Stimulated activated CD4-positive, alpha-beta T cell treated with anti-CD3 and anti-CD28 coated beads, Interleukin-12 subunit alpha, Interleukin-12 subunit beta, amount 100 ng/mL, for 48 hours (primary cell): ENCODE measurements around the gene ME1.
"Not testable (repeated sequence)": the region's sequence is repeated elsewhere in the genome, so short reads cannot be mapped to it uniquely, and the experiment has no call there.

Source experiments
- DNase-seq, 3 donors: peaks; one replicate each; pipeline ENCODE4 v3.0.0-alpha.2; 2020; ENCODE audit warnings: low read depth in 2 of 3, low spot score in 1 of 3

ME1 gene

DNA sequence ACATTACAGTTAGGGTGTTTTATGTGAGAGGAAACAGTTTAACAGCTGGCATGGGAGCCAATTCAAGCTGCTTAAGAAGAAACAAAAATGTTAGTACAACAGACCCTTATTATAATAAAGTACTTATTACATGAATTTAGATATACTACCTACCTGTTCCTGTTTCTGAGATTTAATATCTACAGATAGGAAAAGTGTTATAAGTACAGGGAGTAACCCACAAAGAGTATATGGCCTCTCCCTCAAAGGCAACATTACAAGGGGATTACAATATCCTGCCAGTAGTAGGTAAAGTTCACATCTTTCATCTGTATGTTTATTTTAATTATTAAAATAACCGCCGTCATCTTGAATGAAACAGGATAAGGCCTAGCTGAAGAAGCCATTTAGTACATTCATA is 1.8 kb upstream of the ME1 start:
- DNase-seq: no peak

DNA sequence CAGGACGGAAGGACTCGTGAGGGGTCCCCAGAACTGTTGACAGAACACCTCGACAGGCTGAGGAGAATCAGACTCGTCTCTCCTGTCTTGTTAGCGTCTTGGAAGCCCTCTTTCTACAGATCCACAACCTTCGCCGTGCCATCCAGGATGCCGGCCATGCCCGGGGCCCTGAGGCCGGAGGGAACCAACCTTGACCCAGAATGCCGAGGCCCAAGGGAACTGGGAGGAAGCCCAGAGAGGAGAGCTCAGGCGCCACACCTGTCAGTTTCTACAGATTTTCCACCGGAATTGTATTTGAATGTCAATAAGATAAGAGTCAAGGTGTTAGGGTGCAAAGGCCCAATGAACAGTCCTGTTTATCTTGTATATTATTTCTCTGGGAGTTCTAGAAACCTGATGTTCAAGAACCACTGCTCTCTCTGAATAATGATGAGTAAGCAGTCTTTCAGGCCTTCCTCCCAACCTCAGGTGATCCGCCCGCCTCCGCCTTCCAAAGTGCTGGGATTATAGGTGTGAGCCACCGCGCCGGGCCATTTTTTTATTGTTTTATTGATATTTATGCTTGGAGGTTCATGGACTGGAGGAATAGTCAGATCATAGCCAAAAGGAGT is 799 bp upstream of the ME1 start:
- DNase-seq: no peak

DNA sequence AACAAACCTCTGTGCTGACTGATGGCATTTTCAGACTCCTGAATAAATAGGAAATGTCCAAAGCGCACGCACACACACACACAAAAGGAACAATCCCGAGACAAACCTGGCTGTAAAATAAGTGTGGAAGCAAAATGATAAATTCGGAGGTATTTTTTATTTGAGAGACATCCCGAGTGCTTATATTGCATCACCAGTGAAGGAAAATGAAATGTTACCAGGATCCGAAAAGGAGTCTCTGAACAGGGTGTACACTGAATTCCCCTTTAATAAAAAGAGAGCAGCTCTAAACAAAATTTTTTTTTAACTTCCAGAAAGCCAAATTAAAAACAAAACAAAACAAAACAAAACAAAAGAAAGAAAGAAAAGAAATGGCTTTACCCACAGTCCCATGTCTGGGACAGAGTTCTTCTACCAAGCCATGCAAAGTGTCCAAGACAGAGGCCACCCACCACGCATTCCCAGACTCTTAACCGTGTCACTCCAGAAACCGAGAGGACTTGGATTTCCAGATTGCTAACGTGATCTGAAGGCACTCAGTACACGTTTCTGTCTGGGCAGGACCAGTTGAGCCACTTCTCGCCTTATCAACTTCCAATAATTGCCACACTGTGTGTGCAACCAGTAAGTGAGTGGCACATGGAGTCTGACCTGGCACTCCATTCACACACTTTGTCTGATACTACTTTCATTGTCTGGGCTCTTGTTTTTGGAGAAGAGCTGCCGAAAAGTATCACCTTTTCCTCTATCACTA is 817 bp downstream of the ME1 start:
- no peak for DNase-seq

DNA sequence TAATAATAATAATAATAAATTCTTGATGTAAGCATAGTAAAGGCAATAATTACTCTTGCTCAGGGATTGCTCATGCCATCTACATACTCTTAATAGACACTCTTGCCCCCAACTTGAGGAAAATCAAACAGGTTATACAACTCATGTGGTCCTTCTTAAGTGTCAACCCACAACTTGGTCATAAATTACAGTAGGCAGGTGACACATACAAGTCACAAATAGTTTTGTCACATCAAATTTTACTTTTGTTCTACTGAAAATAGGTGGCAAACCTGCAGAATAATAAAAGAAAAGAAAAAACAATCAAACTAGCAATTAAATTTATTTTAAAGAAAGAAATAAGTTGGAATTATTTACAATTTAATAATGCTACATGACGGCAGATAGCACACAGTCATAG is 1.6 kb downstream of the ME1 start:
- DNase-seq: no peak

DNA sequence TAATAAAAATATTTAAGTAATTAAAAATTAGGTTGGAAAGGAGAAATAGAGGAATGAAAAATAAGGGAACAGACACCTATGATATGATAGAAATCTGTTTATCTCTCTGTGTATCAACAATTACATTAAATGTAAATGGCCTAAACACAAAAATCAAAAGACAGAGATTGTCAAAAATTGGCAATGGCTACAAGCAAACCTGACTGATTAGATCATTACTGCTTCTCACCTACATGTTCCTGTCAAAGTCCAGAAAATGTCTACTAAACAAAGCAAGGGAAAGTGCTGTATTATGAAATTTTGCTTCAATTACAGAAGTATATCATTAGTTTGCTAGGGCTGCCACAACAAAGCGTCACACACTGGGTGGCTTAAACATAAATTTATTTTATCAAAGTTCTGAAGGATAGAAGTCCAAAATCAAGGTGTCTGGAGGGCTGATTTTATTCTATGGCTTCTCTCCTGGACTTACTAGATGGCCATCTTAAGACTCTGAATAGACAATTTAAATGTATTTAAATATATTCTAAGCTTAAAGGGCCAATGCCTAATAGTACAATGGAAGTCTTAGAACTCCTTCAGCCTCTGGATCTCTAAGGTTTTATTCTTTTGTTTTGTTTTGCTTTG is 6.3 kb downstream of the ME1 start:
- DNase-seq: no peak

DNA sequence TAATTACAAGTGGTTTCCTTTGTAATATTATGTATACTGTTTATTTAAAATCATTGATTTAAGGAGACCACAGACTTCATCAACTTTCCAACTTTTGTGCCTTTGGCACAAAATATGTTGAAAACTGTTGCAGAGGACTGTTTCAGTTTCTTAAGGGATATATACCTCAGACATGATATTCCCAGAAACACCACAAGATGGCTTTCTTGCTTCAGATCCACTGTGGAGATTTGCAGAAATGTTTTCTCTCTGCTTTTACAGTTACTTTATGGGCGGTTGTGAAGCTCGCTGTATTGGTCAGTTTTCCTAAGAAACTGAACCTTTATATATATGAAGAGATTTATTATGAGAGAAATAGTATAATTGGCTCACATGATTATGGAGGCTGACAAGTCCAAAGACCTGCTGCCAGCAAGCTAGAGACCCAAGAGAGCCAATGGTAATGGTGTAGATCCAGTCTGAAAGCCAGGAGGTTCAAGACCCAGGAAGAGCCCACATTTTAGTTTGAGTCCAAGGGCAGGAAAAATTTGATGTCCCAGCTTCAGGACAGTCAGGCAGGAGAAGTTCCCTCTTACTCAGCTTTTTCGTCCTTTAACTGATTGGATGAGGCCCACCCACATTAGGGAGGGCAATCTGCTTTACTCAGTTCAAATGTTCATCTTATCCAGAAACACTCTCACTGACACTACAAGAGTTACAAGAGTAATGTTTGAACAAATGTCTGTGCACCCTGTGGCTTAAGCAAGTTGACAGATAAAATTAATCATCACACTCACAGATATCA is 12.8 kb downstream of the ME1 start:
- no peak for DNase-seq

DNA sequence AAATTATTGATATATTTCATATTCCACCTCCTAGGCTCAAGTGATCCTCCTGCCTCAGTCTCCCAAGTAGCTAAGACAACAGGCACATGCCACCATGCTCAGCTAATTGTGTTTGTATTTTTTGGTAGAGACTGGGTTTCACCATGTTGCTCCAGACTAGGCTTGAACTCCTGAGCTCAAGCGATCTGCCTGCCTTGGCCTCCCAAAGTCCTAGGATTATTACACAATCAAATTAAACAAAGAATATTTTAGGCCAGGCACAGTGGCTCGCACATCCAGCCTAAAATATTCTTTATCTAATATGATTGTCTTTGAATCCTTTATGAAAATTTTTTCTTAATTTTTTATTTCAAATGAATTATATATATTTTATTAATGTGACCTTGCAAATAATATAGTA is 17.8 kb downstream of the ME1 start:
- DNase-seq: no peak

DNA sequence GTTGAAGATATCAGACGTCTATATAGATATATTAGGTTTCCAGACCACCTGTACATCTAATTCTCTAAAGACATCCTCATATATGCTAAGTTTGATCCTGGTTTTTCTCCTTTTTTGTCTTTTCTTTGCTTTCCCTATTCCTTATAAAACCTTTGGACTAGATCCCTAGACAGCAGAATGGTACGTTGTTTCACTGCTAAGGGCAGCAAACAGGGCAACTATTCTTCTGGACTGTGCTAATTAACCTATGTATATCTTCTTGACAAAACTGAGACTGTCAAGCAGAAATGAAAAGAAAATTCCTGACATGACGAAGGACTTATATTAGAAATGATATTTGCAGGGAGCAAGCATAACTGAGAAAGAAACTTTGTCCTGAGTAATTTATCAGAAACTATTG is 19.1 kb downstream of the ME1 start:
- no peak for DNase-seq

DNA sequence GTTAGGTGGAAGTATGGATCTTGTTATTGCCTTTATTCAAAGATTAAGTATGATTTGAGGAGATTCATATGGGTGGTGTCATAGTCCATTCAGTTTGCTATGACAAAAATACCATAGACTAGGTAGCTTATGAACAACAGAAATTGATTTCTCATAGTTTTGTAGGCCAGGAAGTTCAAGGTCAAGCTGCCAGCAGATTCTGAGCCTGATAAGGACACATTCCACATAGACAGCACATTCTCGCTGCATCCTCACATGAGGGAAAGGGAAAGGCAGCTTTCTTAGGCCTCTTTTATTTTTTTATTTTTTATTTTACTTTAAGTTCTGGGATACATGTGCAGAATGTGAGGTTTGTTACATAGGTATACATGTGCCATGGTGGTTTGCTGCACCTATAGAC is 27.7 kb downstream of the ME1 start:
- DNase-seq: no peak

DNA sequence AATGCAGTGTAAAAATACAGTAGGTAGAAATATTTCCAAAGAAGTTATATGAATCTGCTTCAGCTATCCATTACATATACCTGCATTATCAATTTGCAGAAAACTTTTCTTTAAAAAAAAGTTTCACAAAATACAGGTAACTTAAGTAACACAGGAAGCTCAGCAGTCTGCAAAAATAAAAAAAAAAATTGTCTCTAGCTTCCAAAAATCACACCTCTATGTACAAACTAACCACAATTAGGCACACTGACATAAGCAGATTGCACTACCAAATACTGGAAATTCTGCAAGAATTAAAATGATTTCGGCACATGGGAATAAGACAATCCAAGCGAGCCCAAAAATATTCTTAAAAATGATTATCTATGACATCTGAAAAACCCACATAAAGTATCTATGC is 41.2 kb downstream of the ME1 start:
- DNase-seq: no peak

DNA sequence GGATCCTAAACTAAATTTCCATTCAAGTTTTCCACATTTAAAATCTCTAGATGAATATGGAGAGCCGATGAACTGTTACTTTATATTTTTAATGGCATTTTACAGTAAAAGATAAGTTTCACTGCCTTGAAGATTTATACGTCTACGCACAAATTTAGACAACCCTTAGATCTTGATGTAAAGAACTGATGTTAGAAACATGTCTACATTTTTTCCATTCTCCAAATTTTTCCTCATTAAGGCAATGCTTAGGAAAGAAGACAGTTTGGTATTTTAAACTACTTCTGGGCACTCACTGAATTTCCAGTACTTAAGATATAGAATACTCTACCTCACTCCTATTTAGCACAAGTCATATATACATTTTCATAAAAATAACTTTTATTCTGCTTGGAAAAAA is 45.4 kb downstream of the ME1 start:
- DNase-seq: no peak

DNA sequence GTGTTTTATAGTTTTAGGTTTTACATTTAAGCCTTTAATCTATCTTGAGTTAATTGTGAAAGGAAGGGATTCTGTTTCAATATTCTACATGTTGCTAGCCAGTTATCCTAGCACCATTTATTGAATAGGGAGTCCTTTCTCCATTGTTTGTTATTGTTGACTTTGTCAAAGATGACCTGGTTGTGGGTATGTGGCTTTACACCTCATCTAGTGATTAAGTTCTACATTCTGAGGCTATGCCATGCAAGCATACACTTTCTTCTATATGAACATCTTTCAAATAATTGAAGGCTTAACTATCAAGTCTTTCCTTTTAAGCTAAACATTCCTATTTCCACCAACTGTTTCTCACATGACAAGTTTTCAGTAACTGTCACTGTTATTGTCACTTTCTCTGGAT is 46.1 kb downstream of the ME1 start:
- DNase-seq: no peak

DNA sequence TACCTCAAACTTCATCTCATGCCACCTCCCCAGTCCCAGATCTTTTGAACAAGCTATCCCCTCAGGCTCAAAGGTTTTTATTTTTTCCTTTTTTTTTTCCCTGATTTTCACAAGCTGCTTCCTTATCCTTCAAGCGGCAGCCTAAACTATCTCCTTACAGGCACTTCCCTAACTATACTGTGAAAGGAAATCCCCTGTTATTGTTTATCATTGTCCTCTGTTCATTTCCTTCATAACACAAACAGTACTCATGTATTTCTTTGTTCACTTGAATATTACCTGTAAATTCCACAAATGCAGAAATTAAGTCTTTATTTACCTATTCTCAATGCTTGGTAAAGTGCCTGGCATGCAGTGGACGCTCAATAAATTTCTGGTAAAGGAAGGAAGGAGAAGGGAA is 48.9 kb downstream of the ME1 start:
- no peak for DNase-seq

DNA sequence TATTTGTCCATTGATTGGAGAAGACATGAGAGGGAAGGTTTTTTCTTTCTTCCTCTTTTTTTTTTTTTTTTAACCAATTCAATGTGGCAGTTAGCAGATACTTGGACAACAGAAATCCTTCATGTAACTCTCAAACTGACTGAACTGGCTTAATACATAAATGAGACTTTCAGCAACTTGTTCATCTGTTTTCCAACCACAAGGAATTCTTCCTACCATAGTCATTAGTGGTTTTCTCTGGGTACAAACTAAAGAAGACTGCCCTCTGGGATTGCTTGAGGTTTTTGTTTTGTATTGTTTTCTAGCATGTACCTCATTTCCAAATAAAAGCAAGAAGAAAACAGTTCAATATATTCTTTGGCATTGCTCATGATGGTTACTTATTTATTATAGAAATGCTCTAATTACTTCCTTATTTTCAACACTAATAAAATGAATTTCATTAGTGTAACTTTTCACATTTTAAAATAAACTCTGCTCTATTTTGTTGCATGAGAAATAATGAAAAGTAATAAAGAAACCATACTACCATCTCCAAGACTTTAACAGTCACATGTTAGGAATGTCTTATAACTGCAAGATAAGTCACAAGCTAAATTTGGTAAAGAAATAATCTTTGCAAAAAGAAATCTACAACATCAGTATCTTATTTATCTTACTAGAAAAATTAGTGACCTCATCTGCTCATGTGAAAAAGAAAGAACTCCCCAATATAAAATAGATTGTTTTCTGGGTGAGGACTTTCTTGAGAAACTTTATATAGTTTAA is 52.0 kb downstream of the ME1 start:
- no peak for DNase-seq

DNA sequence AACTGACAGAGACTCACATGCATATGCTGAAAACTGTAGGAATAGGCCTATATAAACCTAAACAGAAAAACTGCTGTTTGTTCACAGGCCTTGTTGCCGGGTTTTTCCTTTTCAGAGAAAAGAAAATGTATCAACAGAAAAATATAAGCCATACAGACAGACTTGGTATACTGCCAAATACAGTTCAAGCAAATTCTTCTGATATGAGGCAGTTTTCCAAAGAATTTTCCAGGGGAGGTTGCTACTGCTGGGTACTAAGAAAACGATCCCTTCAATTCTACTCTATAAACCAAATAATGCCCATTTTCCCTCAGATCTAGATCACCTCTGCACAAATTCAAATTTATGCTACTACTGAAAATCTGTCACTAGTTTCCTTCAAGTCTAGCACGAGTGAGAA is 59.4 kb downstream of the ME1 start:
- no peak for DNase-seq

DNA sequence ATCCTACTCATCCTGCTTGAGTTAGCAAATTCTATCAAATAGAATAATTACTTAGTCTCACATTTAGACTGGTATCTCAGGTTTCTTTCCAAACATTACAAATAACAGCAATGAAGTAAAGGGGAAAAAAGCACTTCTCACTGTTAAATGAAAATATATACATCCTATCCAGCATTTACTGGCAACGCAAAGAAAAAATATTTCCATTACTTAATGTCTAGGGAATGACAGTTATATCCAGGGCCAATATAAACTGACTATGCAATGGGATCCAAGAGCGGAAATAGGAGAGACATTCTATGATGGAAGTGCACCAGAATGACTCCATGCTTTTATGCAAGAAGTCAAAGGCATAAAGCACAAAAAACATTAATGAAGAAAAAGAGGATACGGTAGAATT is 60.3 kb downstream of the ME1 start:
- DNase-seq: no peak

DNA sequence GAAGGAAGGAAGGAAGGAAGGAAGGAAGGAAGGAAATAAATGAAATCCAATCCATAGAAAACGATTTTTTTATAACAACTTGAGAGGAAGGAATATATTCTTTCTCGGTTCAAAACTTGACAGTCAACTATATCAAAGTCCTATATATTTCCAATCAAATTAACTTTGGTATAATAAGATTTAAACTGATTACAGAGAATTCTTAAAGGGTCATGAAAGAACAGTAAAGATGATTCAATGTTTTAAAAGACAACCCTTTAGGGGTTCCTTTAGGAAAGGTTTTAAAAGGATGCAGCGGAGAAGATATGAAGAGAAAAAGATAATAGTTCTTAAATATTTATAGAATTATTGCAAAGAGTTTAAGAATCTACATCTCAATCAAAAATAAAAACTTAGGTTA is 61.2 kb downstream of the ME1 start:
- DNase-seq: no peak

DNA sequence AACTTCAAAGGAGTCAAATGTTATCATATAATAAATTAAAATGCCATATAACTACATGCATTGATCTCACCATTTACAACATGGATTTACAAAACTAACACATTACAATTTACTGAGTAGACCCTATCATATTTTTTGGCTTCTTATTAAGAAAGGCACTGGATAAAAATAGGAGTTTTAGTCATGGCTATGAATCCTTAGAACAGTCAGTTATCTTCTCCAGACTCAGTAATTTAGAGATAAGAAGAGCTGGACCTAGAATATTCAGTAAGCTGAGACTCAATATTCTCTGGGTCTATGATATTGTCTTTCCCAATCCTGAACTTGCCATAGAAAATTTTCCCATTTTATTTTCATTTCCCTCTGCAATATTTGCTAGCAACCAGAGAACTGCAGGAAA is 62.3 kb downstream of the ME1 start:
- no peak for DNase-seq

DNA sequence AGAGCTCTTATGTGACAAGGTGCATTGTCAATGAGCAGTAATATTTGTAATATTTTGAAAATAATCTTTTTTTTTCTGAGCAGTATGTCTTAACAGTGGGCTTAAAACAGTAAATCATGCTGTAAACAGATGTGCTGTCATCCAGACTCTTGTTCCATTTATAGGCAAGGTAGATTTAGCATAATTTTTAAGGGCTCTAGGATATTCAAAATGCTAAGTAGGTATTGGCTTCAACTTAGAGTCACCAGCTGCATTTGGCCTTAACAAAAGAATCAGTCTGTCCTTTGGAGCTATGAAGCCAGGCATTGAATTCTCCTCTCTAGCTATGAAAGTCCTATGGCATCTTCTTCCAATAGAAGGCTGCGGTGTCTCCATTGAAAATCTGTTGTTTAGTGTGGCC is 63.7 kb downstream of the ME1 start:
- no peak for DNase-seq

DNA sequence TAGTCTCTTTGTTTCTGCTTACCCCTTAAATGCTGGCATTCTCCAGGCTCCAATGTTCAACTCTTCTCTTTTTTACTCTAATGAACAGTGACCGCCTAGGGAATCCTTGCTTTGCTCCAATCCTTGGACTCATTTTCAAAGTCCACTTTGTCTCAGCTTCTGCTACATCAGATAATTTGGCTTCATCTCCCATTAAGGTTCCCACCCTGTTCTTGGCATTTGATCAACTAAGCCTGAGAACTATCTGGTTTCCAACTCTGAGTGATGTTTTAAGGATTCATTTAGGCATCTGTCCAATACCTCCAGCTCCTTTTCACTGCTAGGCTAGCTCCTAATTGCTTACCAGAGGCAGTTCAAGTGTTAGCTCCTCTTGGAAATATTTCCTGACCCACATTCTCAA is 64.9 kb downstream of the ME1 start:
- DNase-seq: no peak

DNA sequence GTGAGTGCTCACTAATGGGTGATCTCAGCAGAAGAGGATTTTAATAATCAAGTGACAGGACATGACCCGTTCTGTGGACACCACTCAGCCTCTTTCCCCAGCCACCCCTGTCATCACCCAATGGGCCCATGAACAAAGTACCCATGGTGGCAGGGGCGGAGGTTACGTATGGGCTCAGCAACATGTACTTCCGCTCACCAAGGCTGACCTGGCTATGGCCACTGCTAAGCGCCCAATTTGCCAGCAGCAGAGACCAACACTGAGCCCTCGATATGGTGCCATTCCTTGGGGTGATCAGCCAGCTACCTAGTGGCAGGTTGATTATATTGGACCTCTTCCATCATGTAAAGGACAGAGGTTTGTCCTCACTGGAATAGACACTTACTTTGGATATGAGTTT is 68.5 kb downstream of the ME1 start:
- DNase-seq: not testable (repeated sequence)
